Neural cell (in vitro differentiated cells): ENCODE results near the gene SCN7A.

ENCODE experiments used
- CTCF ChIP-seq: fragments of 450-650 bp; IDR thresholded peaks from 2 replicates; pipeline ENCODE4 v1.5.1; 2014; ENCODE audit warnings: antibody characterized with exemption, mild to moderate bottlenecking, moderate library complexity; ENCODE audit not compliant: poor library complexity, severe bottlenecking
- REST ChIP-seq: IDR thresholded peaks from 2 replicates; pipeline ENCODE4 v1.6.1; 2012; ENCODE audit warnings: borderline replicate concordance

GRCh38 chr2:166463640-166464039 lies 30.4 kb downstream of the SCN7A start:
- TF ChIP-seq CTCF, result no peak
- TF ChIP-seq REST, result no peak
